ENCODE measurements around the gene AR.

AR gene

GRCh38 chrX:67564475-67564874, 20.7 kb downstream of the AR start:
- DNase-seq, result no peak

GRCh38 chrX:67568769-67569168, 24.9 kb downstream of the AR start:
- DNase-seq, result no peak

DNA sequence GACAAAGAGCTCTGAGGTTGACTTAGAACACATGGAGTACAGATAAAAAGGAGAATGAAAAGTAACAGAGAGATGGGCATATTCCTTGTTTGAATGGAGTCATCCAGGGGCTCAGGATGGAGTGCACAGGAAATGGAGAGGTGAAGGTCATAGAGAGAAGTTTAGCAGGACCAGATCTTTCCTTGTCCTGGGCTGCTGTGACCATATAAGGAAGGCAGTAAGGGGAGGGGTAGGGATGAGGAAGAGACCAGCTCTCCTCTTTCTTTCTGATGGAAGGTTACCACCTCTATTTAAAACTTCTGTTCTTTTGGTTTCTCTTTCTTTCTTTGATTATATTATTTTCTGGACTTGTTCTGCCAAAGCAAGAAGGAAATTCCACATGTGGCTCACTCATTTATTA, 27.0 kb downstream of the AR start:
- DNase-seq, result no peak

GRCh38 chrX:67574696-67575095, 30.9 kb downstream of the AR start:
- no peak for DNase-seq

DNA sequence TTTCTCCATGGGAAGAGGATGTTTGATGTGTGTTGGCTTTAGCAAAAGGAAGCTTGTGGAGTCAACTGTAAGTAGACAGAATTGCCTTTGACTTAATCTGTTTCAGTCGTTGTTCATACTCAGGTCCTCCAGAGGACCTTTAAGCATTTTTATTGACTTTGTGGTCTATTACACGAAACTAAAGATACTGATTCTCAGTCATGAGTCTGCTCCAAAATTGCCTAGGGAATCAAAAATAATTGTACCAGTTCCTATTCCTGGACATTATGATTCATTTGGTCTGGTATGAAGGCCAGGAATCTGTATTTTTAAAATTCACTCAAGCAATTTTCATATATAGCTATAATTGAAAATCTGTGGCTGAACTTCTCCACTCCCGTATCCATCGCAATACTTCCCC, 38.6 kb downstream of the AR start:
- DNase-seq, result no peak

DNA sequence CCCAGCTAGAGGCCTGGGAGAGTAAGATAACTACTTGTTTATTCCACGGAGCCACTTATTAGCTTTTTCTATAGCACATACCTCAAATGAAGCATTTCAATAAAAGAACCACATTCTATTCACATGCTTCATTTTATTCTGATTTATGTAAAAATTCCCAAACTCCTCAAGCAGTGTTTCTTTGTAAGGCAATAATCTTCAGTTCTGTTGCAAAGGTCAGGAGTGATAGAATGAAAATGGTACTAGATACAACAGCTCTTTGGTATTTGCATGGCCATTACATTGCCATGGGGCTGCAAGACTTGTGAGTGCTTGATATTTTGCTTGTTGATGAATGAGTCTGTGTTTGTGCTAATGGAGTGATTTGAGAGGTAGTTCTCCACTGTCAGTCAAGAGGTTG, 39.4 kb downstream of the AR start:
- DNase-seq, result no peak

DNA sequence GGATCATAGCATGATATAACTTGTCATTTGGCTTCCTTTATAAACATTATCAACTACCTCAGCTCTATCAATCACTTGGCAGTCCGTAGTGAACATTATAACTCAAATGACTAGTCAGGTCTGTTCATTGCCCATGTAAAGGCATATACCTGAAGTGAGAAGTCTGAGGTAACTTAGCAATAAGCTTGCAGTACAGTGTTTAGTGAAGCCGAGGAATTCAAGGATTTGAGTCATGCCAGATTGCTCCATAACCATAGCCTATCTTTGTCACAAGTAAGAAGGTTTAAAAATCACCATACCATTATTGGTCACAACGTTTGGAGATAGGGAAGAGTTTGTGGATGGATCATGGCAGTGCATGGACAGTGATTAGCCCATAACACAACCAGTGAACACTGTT, 41.6 kb downstream of the AR start:
- no peak for DNase-seq

- no peak for DNase-seq
These were observed 44.3 kb downstream of the AR start for GRCh38 chrX:67587946-67588624.

GRCh38 chrX:67596839-67597790, 53.3 kb downstream of the AR start:
- no peak for DNase-seq

GRCh38 chrX:67599532-67599931, 55.7 kb downstream of the AR start:
- DNase-seq, result no peak

DNA sequence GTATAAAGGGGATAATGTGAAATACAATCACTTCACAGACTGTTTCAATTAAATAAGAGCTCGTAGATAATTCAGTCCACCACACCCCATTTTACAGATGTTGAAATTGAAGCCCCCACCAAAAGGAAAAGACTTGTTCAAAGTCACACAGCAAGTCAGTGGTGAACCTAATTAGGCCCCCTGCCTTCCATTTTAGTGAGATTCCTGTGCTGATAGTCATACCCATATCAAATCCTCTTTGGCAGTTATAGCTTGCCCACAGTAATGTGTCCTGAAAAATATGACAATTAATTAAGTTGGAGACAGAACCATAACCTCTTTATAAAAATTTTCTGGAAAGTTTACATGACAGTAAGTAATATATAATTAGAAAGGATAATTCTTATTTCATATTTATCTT, 58.0 kb downstream of the AR start:
- no peak for DNase-seq

DNA sequence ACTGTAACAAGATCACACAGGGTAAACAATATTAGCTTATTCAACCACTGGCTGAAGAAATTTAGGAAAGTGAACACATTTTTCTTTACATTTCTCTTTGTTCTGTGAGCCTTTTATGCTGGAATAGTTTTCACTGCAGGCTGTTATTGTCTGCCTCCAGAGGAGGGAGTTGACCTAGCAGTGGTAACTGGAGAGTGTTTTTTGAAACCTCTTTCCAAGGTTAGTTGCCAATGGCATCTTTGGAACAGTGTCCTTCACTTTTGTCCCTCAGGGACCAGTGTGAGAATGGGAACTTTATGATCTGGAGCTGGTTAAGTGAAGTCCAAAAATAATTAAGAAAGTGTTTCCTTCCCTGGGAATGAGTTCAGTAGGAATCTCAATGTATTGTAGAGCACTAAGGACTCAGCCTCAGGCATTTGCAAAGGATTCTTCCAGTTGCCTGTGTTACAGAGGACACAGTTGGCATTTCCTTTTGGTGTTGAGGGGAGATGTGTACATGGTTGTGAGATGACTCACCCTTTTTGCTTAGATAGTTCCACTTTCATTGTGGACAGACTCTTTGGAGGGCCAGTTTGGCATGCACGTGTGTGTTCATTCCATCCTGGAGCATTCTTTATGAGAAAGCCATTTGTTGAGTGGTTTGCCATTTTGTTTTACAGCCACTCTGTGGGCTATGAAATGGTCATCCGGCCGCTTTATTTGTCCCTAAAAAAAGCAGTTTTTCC, 61.3 kb downstream of the AR start:
- DNase-seq, result peak; percentile 87

- DNase-seq, result no peak
These were observed 63.6 kb downstream of the AR start for GRCh38 chrX:67607466-67607865.

DNA sequence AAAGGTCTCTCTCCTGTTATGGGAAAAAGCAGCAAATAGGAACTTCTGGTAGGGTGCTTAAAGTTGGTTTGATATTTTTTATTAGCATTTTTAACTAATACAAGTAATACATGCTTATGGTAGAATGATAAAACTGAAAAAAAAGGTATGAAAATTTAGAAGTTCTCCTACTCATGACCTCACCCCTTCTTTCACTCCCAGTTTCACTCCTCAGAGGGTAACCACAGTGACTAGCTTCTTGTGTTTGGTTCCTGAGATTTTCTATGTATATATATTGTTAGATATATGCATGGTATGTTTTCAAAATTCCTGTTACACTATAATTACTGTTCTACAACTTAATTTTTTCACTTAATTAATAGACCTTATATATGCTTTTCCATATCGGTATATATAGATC, 66.5 kb downstream of the AR start:
- DNase-seq, result no peak

DNA sequence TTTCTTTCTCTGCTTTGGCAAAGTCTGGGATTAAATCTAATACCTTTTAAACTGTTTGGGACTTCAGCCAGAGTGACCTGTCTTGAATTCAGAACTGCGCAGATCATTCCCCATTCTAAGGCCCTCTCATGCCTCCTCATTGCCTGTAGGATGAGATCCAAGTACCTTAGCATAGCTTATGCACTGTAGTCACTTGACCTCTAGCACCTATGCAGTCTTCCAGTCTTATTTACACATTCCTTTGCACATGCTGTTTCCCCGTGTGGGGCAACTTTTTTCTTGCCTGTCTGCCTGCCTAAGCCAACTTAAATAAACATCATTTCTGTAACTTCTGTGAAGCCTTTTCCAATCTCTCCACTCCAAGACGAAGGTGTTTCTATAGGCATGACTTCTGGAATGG, 68.4 kb downstream of the AR start:
- DNase-seq, result no peak

DNA sequence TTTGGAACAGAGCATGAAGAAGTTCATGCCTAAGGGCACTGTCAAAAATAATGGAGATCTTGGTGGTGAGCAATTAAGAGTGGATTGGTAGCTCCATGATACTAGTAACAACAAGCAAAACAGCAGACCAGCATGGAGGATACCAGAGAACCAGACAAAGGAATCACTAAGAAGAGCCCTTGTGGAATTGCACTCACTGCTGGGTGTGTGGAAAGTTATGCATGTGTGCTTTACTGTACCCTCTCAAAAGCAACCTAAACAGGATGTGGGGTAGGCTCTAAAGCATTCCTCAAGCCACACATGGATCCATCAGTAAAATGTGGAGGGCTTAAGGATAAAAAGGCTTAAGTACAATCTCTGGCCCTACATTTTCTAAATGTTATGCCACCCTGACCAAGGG, 69.5 kb downstream of the AR start:
- peak; percentile 60 for DNase-seq

DNA sequence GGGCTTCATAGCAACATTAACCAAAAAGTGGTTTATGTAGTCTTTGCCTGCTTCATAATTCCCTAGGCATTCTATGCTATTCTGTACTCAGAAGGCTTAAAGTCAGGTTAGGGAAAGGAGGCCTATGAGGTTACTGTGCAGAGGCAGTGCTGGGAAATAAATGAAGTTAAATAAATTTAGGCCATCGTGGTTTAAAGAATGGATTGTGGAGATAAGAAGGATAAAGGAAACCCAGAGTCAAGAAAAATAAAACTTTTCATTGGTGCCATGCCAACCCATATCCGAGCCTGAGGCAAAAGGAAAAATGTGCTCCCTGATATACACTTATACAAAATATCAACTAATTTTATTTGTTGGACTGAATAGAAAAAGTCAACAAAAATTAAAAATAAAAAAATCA, 70.2 kb downstream of the AR start:
- DNase-seq, result no peak

- no peak for DNase-seq
These were observed 70.6 kb downstream of the AR start for GRCh38 chrX:67614423-67614822.

- no peak for DNase-seq
These were observed 75.4 kb downstream of the AR start for GRCh38 chrX:67619253-67619652.

GRCh38 chrX:67622053-67622585, 78.3 kb downstream of the AR start:
- DNase-seq, result no peak

GRCh38 chrX:67624325-67624724, 80.5 kb downstream of the AR start:
- DNase-seq, result no peak

DNA sequence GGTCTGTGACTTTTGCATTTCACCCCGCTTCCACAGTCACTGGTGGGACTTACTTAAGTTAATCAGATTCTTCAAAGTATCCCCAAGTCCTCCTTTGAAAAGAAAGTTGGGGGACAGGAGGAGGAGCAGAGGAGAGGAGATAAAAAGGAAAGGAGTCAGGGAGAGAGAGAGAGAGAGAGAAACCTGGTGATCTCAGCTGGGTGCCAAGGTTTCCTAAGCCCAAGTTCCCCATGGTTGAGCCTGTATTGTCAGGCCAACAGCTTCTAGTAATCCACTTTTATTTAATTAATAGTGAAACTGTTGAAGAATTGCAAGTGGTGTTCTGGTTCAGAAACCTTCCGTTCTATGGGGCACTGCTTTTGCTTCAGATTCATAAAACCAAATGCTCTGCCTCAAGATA, 91.6 kb downstream of the AR start:
- no peak for DNase-seq

GRCh38 chrX:67636532-67636931, 92.7 kb downstream of the AR start:
- DNase-seq, result no peak
